B cell (primary cell): ENCODE results near the gene ADAM12. TPM values are rescaled to one million over a fixed set of nuclear protein-coding genes. Genes with fewer than 3 reads are reported as not detected.

Experiments used
- ATAC-seq: fragments of 200-7000 bp; cut with Tn5 transposase; one replicate; pipeline ENCODE4 v1.10.0; 2021; ENCODE audit warnings: low read depth, mild to moderate bottlenecking, moderate number of reproducible peaks, moderate library complexity
- CTCF ChIA-PET: fragments of 350-600 bp; sonication (Branson Sonifier 250); formaldehyde crosslinking; loops from one replicate; lab custom pipeline; 2021; ENCODE audit warnings: antibody characterized with exemption, inconsistent platforms; lab: Charles Lee
- POLR2A ChIA-PET: fragments of 350-600 bp; sonication (Branson Sonifier 250); formaldehyde crosslinking; loops from one replicate; lab custom pipeline; 2021; ENCODE audit warnings: antibody characterized with exemption; lab: Charles Lee
- DNase-seq: peaks from one replicate; pipeline ENCODE4 v3.0.0; 2013
- H2AFZ ChIP-seq: 2 replicates; pipeline ENCODE4 v1.6.1; 2012; ENCODE audit warnings: mild to moderate bottlenecking, low read depth, low read length; ENCODE audit not compliant: insufficient read depth, poor library complexity, severe bottlenecking
- H3K27ac ChIP-seq, 2 donors: 1 replicate in 1 of 2; 2 replicates in 1 of 2; pipeline ENCODE4 v1.5.1; 2012 to 2013; ENCODE audit warnings: low read length in 2 of 2, mild to moderate bottlenecking in 2 of 2, moderate library complexity in 1 of 2
- H3K27me3 ChIP-seq, 4 experiments: fragments of 200-600 bp in 1 of 4; sonication (generic) in 1 of 4; replicated peaks in 1 of 4; 1 replicate in 2 of 4; 2 replicates in 2 of 4; pipeline versions ENCODE4 v1.6.1 to v1.7.0; 2013 to 2016; ENCODE audit warnings: low read length in 3 of 4, mild to moderate bottlenecking in 2 of 4, mixed read lengths in 1 of 4, moderate library complexity in 1 of 4; ENCODE audit not compliant: insufficient read depth in 4 of 4, control insufficient read depth in 3 of 4; ENCODE audit errors: control extremely low read depth in 1 of 4
- H3K36me3 ChIP-seq, 2 experiments: replicated peaks in 1 of 2; 1 replicate in 1 of 2; 2 replicates in 1 of 2; pipeline versions ENCODE4 v1.6.1 to v1.7.1; 2013; ENCODE audit warnings: low read length in 1 of 2; ENCODE audit not compliant: insufficient read depth in 2 of 2, control insufficient read depth in 1 of 2; ENCODE audit errors: control extremely low read depth in 1 of 2, extremely low read depth in 1 of 2
- H3K4me1 ChIP-seq, 2 donors: fragments of 200-600 bp in 1 of 2; sonication (generic) in 1 of 2; 1 replicate in 1 of 2; 2 replicates in 1 of 2; pipeline versions ENCODE4 v1.5.1 to v1.6.1; 2013 to 2017; ENCODE audit warnings: low read length in 2 of 2; ENCODE audit not compliant: control insufficient read depth in 2 of 2, insufficient read depth in 2 of 2
- H3K4me2 ChIP-seq: replicated peaks from 2 replicates; pipeline ENCODE3; 2012; ENCODE audit warnings: mild to moderate bottlenecking, low read depth, low read length; ENCODE audit not compliant: poor library complexity, severe bottlenecking
- H3K4me3 ChIP-seq, 5 experiments: fragments of 200-600 bp in 1 of 5; sonication (generic) in 1 of 5; 1 replicate in 3 of 5; 2 replicates in 2 of 5; pipeline versions ENCODE4 v1.5.1 to v1.7.0; 2011 to 2016; ENCODE audit warnings: low read length in 4 of 5, mild to moderate bottlenecking in 4 of 5, low read depth in 2 of 5, control low read depth in 1 of 5, moderate library complexity in 1 of 5; ENCODE audit not compliant: insufficient read depth in 1 of 5; ENCODE audit errors: control extremely low read depth in 1 of 5, extremely low read depth in 1 of 5
- H3K79me2 ChIP-seq: fragments of 200-600 bp; sonication (generic); one replicate; pipeline ENCODE4 v1.6.0; 2016; ENCODE audit warnings: low read length; ENCODE audit not compliant: control insufficient read depth, insufficient read depth
- H3K9ac ChIP-seq: fragments of 200-600 bp; sonication (generic); 2 replicates; pipeline ENCODE4 v1.6.1; 2017; ENCODE audit warnings: mild to moderate bottlenecking, low read length, moderate library complexity
- H3K9me3 ChIP-seq, 3 donors: one replicate each; pipeline versions ENCODE4 v1.6.1 to v1.7.1; 2013; ENCODE audit warnings: low read length in 2 of 3; ENCODE audit not compliant: control insufficient read depth in 2 of 3, insufficient read depth in 1 of 3; ENCODE audit errors: control extremely low read depth in 1 of 3
- H4K20me1 ChIP-seq: 2 replicates; pipeline ENCODE4 v1.6.0; 2012; ENCODE audit warnings: mild to moderate bottlenecking, low read length; ENCODE audit not compliant: insufficient read depth, control insufficient read depth, poor library complexity, severe bottlenecking
- H3K27ac Mint-ChIP-seq: one replicate; pipeline ENCODE4 v1.8.0; 2021; ENCODE audit warnings: mixed read lengths
- H3K27me3 Mint-ChIP-seq: one replicate; pipeline ENCODE4 v1.8.0; 2021; ENCODE audit warnings: mixed read lengths
- H3K4me1 Mint-ChIP-seq: one replicate; pipeline ENCODE4 v1.8.0; 2021; ENCODE audit warnings: mixed read lengths
- H3K4me3 Mint-ChIP-seq: one replicate; pipeline ENCODE4 v1.8.0; 2021; ENCODE audit warnings: mixed read lengths
- H3K9me3 Mint-ChIP-seq: one replicate; pipeline ENCODE4 v1.8.0; 2022; ENCODE audit warnings: mixed read lengths; ENCODE audit not compliant: insufficient read depth
- CTCF ChIP-seq: fragments of 200-600 bp; IDR thresholded peaks from one replicate; pipeline ENCODE4 v1.8.0; 2022; ENCODE audit warnings: antibody characterized with exemption, mild to moderate bottlenecking
- EZH2 ChIP-seq: IDR thresholded peaks from 2 replicates; pipeline ENCODE4 v1.6.1; 2012; ENCODE audit warnings: borderline replicate concordance, low read depth, mild to moderate bottlenecking, moderate library complexity, low read length; ENCODE audit not compliant: insufficient read depth, poor library complexity, severe bottlenecking
- WGBS: methylation state at CpG from one replicate; pipeline ENCODE4 v1.1.5; 2013; ENCODE audit warnings: missing lambda C conversion rate; ENCODE audit not compliant: insufficient coverage; 5-methylcytosine and 5-hydroxymethylcytosine counted together
- intact Hi-C: fragments of 100-400 bp; cut with micrococcal nuclease; formaldehyde crosslinking; loops from one replicate; pipeline ENCODE4 v1.10.0; 2022
- polyA plus RNA-seq: library from polyadenylated mRNA; depleted of rRNA; stranded (reverse); fragments of >200 nt; gene quantifications from 2 replicates; pipeline ENCODE4 v1.2.3, GENCODE V29; 2012
- total RNA-seq, 2 donors: library from RNA; stranded (reverse); fragments of 120-200 nt in 1 of 2; gene quantifications; 1 replicate in 1 of 2; 2 replicates in 1 of 2; pipeline versions ENCODE4 v1.2.3 to v1.2.4, GENCODE V29; 2013 to 2022

Gene ADAM12
- total and polyA plus RNA-seq, 2 donors (not counting 1 experiment from before 2014, with no cell fraction given), result 0.01 to 0.22 TPM

- Mint-ChIP-seq H3K9me3 (no peaks in the 10 kb centered on the region), H3K4me1 (peaks cover 13% of the 10 kb centered on the region), H3K4me3 (no peak overlapping the region), H3K27me3 (no peaks in the 10 kb centered on the region), H3K27ac (no peak overlapping the region)
- H4K20me1 ChIP-seq, result no peaks in the 10 kb centered on the region
- intact Hi-C loops, result no loop called here
- no peaks in the 10 kb centered on the region for H3K9me3 ChIP-seq
- no peak overlapping the region for H3K4me3 ChIP-seq
- DNase-seq (no peak), ATAC-seq (no peak)
- CTCF ChIA-PET, result interaction anchor here (3.9 to 4.0 kb wide), 2 partner anchors 117 to 122 kb away, joined by 11 to 74 read pairs; no protein-coding TSS in a partner anchor
- H3K9ac ChIP-seq, result no peak overlapping the region
- no peak overlapping the region for H3K27ac ChIP-seq
- no peak overlapping the region for H2AFZ ChIP-seq
- H3K79me2 ChIP-seq, result no peaks in the 10 kb centered on the region
- TF ChIP-seq CTCF (no peak), EZH2 (no peak)
- POLR2A ChIA-PET, result no interaction called here
- 92% methylated on average over 2 of the region's 3 CpGs for WGBS
- H3K4me2 ChIP-seq, result no peak overlapping the region
- H3K36me3 ChIP-seq, result no peaks in the 10 kb centered on the region
- H3K27me3 ChIP-seq, result no peaks in the 10 kb centered on the region
- H3K4me1 ChIP-seq, result peaks cover 8 to 11% of the 10 kb centered on the region in 2 donors
Observed at GRCh38 chr10:126099366-126099765, 288.9 kb downstream of the ADAM12 start.

GRCh38 chr10:126098226-126098581 lies 290.1 kb downstream of the ADAM12 start:
- no peak overlapping the region for H3K27ac Mint-ChIP-seq
- Histone ChIP-seq H3K36me3 (no peaks in the 10 kb centered on the region), H3K9me3 (no peaks in the 10 kb centered on the region), H3K27me3 (no peaks in the 10 kb centered on the region), H4K20me1 (no peaks in the 10 kb centered on the region), H3K79me2 (no peaks in the 10 kb centered on the region), H3K4me3 (no peak overlapping the region), H3K4me1 (peaks cover 8 to 11% of the 10 kb centered on the region in 2 donors), H3K9ac (no peak overlapping the region), H2AFZ (no peak overlapping the region), H3K27ac (no peak overlapping the region), H3K4me2 (no peak overlapping the region)
- CTCF ChIA-PET, result interaction anchor here (0.7 to 4.0 kb wide), 7 partner anchors 11 to 406 kb away, joined by 3 to 74 read pairs (median 4); no protein-coding TSS in a partner anchor
- TF ChIP-seq EZH2, result no peak
- no peak for TF ChIP-seq CTCF
- no CpG with 5 or more reads among the region's 3 CpGs for WGBS
- intact Hi-C loops, result no loop called here
- POLR2A ChIA-PET, result no interaction called here
- ATAC-seq (no peak), DNase-seq (no peak)
- peaks cover 13% of the 10 kb centered on the region for H3K4me1 Mint-ChIP-seq
- no peaks in the 10 kb centered on the region for H3K9me3 Mint-ChIP-seq
- no peak overlapping the region for H3K4me3 Mint-ChIP-seq
- no peaks in the 10 kb centered on the region for H3K27me3 Mint-ChIP-seq
